Activated CD8-positive, alpha-beta memory T cell treated with anti-CD3 and anti-CD28 coated beads for 4 hours (primary cell): ENCODE data around the gene PLEKHB1.
"Not testable (repeated sequence)": the region's sequence is repeated elsewhere in the genome, so short reads cannot be mapped to it uniquely, and the experiment has no call there.

Source experiments
- DNase-seq, 2 donors: peaks; one replicate each; pipeline ENCODE4 v3.0.0-alpha.2; 2020; ENCODE audit warnings: low read depth in 2 of 2

Gene PLEKHB1

DNA sequence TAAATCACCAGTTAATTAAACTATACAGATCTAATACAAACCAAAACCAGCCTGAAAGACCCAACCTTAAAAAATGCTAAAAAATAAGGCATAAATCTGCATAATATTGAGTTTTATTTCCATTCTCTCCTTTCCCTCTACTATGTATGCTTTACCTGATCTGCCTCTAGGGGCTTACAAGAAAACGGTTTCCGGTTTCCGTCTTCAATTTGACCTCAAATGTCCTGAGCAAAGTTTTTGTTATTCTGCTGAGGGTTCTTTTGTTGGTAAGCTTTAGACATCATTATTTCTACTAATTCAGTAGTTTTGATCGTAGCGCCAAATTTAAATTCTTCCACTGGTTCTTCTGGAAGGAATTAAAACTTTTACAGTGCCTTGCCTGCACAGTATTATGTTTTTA is 30.2 kb downstream of the PLEKHB1 start:
- DNase-seq: not testable (repeated sequence)

DNA sequence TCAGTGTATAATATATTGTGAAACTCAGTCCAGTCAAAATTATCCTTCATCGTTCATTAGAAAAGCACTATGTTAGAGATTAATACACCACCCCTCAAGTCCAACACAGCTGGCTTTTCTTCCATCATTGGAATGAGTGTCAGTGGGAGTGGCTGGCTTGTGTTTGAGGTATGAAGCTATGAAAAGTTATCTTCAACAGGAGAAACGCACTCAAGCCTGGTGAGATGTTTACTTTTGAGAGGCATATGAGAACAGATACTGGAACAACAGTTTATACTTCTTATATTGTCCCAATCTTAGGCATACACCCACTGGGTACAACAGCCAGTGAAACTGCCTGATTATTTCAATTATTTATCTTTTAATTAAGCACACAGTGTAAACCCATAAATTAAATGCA is 34.3 kb downstream of the PLEKHB1 start:
- DNase-seq: no peak

DNA sequence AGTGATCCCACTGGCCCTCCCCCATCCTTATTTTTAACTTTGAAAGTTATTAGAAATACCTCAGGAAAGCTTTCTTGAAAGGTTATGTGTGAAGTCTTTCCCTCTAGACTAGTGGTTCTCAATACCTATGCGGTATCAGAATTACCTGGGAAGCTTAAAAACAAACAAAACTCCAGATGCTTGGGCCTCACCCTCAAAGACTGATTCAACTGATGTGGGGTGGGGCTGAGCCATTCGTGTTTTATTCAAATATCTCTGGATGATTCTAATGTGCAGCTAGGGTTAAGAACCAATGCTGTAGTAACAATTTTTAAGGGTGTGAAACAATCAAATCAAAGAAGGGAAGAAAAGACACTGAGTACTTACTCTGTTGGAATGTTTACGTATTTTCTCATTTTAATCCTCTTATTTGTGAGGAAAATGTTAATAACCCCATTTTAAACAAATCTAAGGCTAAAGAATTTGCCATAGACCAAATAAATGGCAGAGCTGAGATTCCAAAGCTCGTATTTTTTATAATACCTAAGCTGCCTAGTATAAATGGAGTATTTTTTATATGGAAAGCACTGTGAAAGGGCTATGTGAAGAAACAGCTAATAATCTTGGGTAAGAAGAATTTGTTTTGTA is 47.6 kb downstream of the PLEKHB1 start:
- no peak for DNase-seq

DNA sequence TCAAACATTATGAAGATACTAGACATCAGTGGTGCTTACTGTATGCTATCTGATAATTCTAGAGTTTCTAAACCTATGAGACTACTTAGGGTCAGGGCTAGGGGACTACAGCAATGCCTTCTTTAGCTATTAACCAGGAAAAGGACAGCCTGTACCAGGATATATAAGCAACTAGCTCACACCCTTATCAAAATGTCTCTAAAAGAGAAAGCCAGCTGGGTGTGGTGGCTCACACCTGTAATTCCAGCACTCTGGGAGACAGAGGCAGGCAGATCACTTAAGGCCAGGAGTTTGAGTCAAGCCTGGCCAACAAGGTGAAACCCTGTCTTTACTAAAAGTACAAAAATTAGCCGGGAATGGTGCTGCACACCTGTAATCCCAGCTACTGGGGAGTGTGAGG is 58.7 kb downstream of the PLEKHB1 start:
- DNase-seq: no peak

DNA sequence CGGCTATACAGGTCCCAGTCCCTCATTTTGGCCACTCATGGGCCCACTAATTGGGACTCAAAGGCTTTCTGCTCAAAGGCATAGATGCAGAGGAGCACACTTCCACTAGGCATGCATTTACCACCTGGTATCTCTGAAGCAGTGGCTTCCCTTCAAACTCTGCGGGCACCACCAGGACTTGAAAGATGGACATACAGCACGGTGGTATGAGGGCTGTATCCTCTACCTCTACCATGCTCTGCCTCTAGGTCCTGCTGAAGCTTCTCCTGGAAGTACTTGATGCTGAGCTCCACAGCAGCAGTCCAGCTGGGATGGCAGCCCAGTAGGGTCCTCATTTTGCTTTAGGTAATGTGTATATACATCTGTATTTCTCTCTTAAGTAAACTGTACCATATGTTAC is 64.6 kb downstream of the PLEKHB1 start:
- no peak for DNase-seq
